Breast epithelium (tissue), 4 donors: ENCODE measurements around the gene PPRC1. TPM values are rescaled to one million over a fixed set of nuclear protein-coding genes. Genes with fewer than 3 reads are reported as not detected.

Experiments
- DNase-seq, 2 donors: peaks; one replicate each; pipeline ENCODE4 v3.0.0-alpha.2; 2019; ENCODE audit warnings: low spot score in 2 of 2
- H3K27ac ChIP-seq, 2 donors: fragments of 200-600 bp; sonication (generic) in 1 of 2; one replicate each; pipeline ENCODE4 v1.5.1; 2016 to 2019; ENCODE audit warnings: mild to moderate bottlenecking in 1 of 2
- H3K27me3 ChIP-seq, 2 donors: fragments of 200-600 bp; sonication (generic) in 1 of 2; one replicate each; pipeline versions ENCODE4 v1.5.1 to v1.6.0; 2017 to 2019; ENCODE audit warnings: control low read depth in 1 of 2, mild to moderate bottlenecking in 1 of 2
- H3K36me3 ChIP-seq: fragments of 200-600 bp; one replicate; pipeline ENCODE4 v1.5.1; 2019
- H3K4me1 ChIP-seq, 2 donors: fragments of 200-600 bp; sonication (generic); one replicate each; pipeline ENCODE4 v1.5.1; 2016 to 2019; ENCODE audit warnings: control low read depth in 1 of 2
- H3K4me3 ChIP-seq, 3 donors: fragments of 200-600 bp; sonication (generic); 1 replicate in 2 of 3; 2 replicates in 1 of 3; pipeline ENCODE4 v1.5.1; 2016 to 2019; ENCODE audit warnings: mild to moderate bottlenecking in 3 of 3, moderate library complexity in 2 of 3
- H3K9me3 ChIP-seq, 2 donors: fragments of 200-600 bp; sonication (generic) in 1 of 2; one replicate each; pipeline ENCODE4 v1.5.1; 2016 to 2019; ENCODE audit warnings: control low read depth in 1 of 2
- POLR2A ChIP-seq: fragments of 450-650 bp; IDR thresholded peaks from one replicate; pipeline ENCODE4 v1.6.1; 2016; ENCODE audit warnings: antibody characterized with exemption, mild to moderate bottlenecking, moderate library complexity
- POLR2AphosphoS5 ChIP-seq, 3 donors: sonication (generic); formaldehyde crosslinking; IDR thresholded peaks; one replicate each; pipeline ENCODE4 v1.6.1; 2017; ENCODE audit warnings: antibody characterized with exemption in 3 of 3
- intact Hi-C: fragments of 100-400 bp; cut with DNase I; formaldehyde crosslinking; loops from one replicate; pipeline ENCODE4 v1.15.1; 2023; ENCODE audit warnings: low total_unique reads
- total RNA-seq, 3 donors: library from RNA; depleted of rRNA; stranded (reverse); fragments of >200 nt; gene quantifications; one replicate each; pipeline ENCODE4 v1.1.0, GENCODE V29; 2016
- TF ChIP-seq, protein P1 (sequence below), 3 donors: fragments of 450-650 bp; IDR thresholded peaks; one replicate each; pipeline ENCODE4 v1.5.1; 2016 to 2017; ENCODE audit warnings: antibody characterized with exemption in 3 of 3, mild to moderate bottlenecking in 3 of 3, moderate library complexity in 3 of 3

Gene PPRC1
- total RNA-seq, 3 donors from 2014 or later: 9.1 to 21.0 (median 19.8) TPM

DNA sequence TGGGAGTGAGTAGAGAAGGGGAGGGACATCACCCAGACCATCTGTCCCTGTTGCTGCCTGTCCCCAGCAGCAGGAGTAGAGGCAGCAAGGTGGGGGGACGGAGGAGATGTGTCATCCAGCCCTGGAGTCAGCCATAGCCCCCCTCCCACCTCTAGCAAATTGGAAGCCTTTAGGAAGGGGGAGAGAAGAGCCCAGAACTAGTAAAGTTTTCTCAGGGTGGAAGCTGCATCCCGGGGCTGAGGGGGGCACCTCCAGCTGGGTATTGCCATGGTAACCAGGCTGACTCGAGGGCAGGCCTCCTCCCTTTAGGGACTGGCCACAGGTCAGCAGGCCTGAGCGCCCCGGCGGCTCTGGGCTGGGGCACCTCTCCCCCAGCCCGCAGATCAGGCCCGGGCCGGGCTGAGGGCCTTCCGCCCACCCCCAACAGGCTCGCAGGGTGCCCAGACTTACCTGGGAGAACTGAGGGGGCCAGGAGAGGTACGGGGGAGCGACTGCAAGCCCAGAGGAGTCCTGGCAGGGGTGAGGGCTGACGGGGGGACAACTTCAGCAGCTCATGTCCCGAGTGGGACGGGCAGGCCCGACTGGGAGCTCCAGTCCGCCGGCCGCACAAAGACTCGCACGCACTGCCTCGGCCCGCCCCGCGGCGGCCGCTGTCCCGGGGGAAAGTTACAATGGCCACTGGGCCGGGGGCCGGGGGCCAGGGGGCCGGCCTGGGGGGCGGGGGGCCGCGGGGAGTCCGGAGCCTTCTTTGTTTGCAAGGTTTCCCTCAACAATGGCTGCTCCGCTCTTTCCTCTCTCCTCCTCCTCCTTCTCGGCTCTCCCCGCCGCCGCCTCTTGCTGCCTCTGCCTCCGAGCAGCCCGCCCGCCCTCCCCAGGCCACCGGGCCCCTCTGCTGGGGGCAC is 18.6 kb upstream of the PPRC1 start:
- Histone ChIP-seq H3K27ac (peak overlapping the region; percentile 98 to 100), H3K4me3 (peak overlapping the region; percentile 68 to 96 (median 74)), H3K9me3 (no peaks in the 10 kb centered on the region), H3K36me3 (peaks cover 19% of the 10 kb centered on the region), H3K4me1 (peaks cover 27 to 49% of the 10 kb centered on the region in 2 donors), H3K27me3 (no peaks in the 10 kb centered on the region)
- TF ChIP-seq POLR2AphosphoS5 (IDR thresholded peaks at IDR 0.05): no peak
- no peak for TF ChIP-seq POLR2A
- TF ChIP-seq, protein P1, sequence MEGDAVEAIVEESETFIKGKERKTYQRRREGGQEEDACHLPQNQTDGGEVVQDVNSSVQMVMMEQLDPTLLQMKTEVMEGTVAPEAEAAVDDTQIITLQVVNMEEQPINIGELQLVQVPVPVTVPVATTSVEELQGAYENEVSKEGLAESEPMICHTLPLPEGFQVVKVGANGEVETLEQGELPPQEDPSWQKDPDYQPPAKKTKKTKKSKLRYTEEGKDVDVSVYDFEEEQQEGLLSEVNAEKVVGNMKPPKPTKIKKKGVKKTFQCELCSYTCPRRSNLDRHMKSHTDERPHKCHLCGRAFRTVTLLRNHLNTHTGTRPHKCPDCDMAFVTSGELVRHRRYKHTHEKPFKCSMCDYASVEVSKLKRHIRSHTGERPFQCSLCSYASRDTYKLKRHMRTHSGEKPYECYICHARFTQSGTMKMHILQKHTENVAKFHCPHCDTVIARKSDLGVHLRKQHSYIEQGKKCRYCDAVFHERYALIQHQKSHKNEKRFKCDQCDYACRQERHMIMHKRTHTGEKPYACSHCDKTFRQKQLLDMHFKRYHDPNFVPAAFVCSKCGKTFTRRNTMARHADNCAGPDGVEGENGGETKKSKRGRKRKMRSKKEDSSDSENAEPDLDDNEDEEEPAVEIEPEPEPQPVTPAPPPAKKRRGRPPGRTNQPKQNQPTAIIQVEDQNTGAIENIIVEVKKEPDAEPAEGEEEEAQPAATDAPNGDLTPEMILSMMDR (IDR thresholded peaks at IDR 0.05): no peak
- no peak for DNase-seq
- intact Hi-C loops: no loop called here

DNA sequence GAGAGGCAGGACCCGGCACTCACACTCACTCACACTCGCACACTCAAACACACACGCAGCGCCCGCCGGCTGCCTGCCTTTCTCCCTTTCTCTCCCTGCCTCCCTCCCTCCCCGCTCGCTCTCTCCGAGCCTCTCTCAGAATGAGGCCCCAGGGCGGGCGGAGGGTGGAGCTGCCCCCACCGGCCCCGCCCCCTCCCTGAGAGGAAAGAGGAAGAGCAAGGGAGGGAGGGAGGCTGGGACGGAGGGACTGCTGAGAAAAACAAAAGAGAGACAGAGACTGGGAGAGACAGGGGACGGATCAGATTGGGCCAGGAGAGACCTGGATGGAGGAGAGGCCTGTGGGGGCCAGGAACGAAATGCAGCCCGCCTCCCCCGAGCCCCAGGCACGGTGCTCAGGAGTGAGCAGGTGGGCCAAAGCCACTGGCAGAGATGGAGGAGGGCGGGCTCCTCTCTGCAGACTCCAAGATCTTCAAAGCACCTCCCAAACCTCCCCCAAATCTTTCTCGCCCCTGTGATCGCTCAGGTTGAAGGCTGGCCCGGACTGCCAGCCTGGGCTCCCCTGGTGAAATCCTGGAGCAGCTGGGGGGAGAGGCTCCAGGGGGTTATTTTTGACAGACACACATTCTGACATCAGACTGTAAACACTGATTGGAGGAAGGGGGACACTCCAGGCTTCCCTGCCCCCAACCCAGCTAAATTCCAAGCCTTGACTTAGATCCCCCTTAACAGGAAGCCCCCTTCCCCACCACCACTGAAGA is 17.8 kb upstream of the PPRC1 start:
- peak; percentile 91 to 92 for DNase-seq
- Histone ChIP-seq H3K4me3 (peak overlapping the region; percentile 68 to 96 (median 74)), H3K9me3 (no peaks in the 10 kb centered on the region), H3K27ac (peak overlapping the region; percentile 98 to 100), H3K27me3 (no peaks in the 10 kb centered on the region), H3K36me3 (peaks cover 12% of the 10 kb centered on the region), H3K4me1 (peaks cover 27 to 49% of the 10 kb centered on the region in 2 donors)
- intact Hi-C loops: no loop called here
- TF ChIP-seq POLR2AphosphoS5 (IDR thresholded peaks at IDR 0.05): peak; percentile 33 to 68 (median 38)
- peak; percentile 23 for TF ChIP-seq POLR2A
- TF ChIP-seq, protein P1 (IDR thresholded peaks at IDR 0.05): no peak

GRCh38 chr10:102115775-102116174 is 17.1 kb upstream of the PPRC1 start:
- intact Hi-C loops: no loop called here
- Histone ChIP-seq H3K4me1 (peaks cover 27 to 49% of the 10 kb centered on the region in 2 donors), H3K27ac (peak overlapping the region; percentile 98 to 100), H3K4me3 (peak overlapping the region in 2 of 3 donors; percentile 74 to 96), H3K9me3 (no peaks in the 10 kb centered on the region), H3K27me3 (no peaks in the 10 kb centered on the region), H3K36me3 (peaks cover 5% of the 10 kb centered on the region)
- TF ChIP-seq POLR2AphosphoS5 (IDR thresholded peaks at IDR 0.05): no peak
- TF ChIP-seq, protein P1 (IDR thresholded peaks at IDR 0.05): no peak
- TF ChIP-seq POLR2A: no peak
- DNase-seq: no peak

DNA sequence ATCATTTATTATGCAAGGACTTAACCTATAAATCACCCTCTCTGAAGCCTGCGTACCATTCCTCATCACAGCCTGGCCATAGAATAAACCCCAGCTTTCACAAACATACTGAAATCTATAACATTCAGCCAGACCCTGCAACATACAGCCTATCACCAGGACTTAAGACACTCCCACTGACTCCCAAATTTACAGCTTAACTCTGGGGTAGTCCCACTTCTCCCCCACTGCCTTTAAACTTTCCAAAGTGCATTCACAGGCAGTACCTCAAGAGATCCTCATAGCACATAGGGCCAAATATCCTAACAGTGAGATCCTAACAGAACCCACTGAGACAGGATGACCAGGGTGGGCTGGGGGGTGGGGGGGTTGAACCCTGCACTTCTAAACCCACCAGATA is 16.2 kb upstream of the PPRC1 start:
- no peaks in the 10 kb centered on the region for H3K27me3 ChIP-seq
- peaks cover 27 to 49% of the 10 kb centered on the region in 2 donors for H3K4me1 ChIP-seq
- H3K27ac ChIP-seq: peak overlapping the region; percentile 98 to 100
- H3K9me3 ChIP-seq: no peaks in the 10 kb centered on the region
- intact Hi-C loops: no loop called here
- TF ChIP-seq, protein P1 (IDR thresholded peaks at IDR 0.05): no peak
- TF ChIP-seq POLR2AphosphoS5 (IDR thresholded peaks at IDR 0.05) (no peak), POLR2A (no peak)
- H3K4me3 ChIP-seq: peak overlapping the region in 2 of 3 donors; percentile 3 to 96
- no peak for DNase-seq
- H3K36me3 ChIP-seq: no peaks in the 10 kb centered on the region
